Astrocyte of the spinal cord (primary cell): Measurements from ENCODE around the gene MFN1.

Source experiments
- DNase-seq: peaks from one replicate; pipeline ENCODE4 v3.0.0; 2011; ENCODE audit warnings: low read depth, low spot score
- H3K4me3 ChIP-seq: 2 replicates; pipeline ENCODE4 v1.5.1; 2011; ENCODE audit warnings: low read depth, mild to moderate bottlenecking, low read length, moderate library complexity
- CTCF ChIP-seq: IDR thresholded peaks from 2 replicates; pipeline ENCODE4 v1.5.1; 2012; ENCODE audit warnings: low read depth, mild to moderate bottlenecking, low read length, inconsistent platforms
- in situ Hi-C: cut with HindIII; loops from 2 replicates; pipeline ENCODE4 v1.10.0; 2017; ENCODE audit warnings: low sequenced_read_pairs

MFN1 gene

GRCh38 chr3:179322286-179323196 lies 25.0 kb upstream of the MFN1 start, which contains the start of gene ZNF639:
Gene ZNF639, plus strand, starts transcription at chr3:179323031. Its CDS starts 5,263 bp downstream, at chr3:179328294.
- in situ Hi-C loops = loop anchor here (25.0 kb wide), 1 partner anchor 185 kb away; the partner anchor contains the start of gene PIK3CA
- TF ChIP-seq CTCF = peak; percentile 71
- peak; percentile 86 for DNase-seq
- H3K4me3 ChIP-seq = peak within 1 kb of the TSS; percentile 88

DNA sequence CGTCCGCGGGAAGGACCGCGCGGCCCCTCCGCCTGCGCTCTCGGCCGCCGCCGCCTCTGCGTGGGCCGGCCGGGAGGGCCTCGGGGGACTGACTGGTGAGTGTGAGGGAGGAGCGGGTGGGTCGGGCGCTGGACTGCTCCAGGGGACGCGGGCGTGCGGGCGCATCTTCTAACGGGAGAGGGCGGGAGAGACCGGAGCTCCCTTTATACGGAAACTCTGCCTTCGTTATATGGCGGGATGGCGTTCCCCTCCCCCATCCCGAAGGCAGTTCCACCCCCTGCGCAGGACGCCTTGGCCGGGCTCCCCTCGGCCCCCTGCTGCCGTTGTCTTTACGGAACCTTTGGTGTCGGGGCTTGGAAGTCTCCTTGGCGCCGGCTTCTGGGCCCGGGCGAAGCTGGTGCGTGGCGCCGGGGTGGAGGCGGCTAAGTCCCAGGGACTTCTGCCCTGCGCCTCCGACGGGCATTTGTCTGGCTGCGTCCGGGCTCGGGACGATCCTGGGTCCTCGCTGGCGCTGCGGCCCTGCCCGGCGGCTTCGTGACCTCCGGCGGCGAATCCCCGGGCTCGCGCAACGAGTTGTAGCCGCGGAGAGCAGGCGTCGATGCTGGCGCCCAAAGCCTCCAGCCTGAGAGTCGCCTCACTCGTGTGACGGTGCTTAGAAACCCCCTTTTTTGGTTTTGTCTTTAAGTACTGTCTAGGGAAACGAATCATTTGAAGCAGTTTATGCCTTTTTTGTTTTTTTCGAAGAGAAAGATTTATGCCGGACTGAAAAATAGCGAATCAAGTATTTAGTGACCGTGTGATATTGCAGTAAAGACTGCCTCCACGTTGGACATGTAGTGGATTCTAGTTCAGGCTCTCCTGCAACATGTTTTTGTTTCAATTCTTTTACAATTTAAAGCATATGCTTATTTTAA lies 24.1 kb upstream of the MFN1 start:
- in situ Hi-C loops = loop anchor here (25.0 kb wide), 1 partner anchor 186 kb away; the partner anchor contains the start of gene PIK3CA

GRCh38 chr3:179324270-179324754 lies 23.2 kb upstream of the MFN1 start:
- H3K4me3 ChIP-seq = peak overlapping the region; percentile 88
- DNase-seq = peak; percentile 52
- in situ Hi-C loops = loop anchor here (25.0 kb wide), 1 partner anchor 187 kb away; the partner anchor contains the start of gene PIK3CA
- no peak for TF ChIP-seq CTCF

More for the DNA sequence above, 24.1 kb upstream of the MFN1 start:
- peak overlapping the region; percentile 88 for H3K4me3 ChIP-seq
- DNase-seq = peak; percentile 71
- no peak for TF ChIP-seq CTCF

DNA sequence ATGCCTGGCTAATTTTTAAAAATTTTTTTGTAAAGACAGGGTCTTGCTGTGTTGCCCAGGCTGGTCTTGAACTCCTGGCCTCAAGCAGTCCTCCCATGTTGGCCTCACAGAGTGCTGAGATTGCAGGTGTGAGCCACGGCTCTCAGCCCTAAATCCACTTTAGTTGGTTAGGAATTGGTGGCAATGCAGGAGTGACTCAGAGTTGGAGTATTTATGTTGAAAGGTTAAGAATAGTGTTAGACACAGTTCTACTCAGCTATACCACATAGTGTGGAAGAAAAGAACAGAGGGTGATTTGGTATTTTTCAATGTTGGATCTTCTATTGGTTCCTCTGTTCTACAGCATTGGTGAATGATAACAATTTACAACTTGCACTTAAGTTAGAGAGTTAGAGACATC lies 17.1 kb upstream of the MFN1 start:
- TF ChIP-seq CTCF = no peak
- in situ Hi-C loops = no loop called here
- no peak overlapping the region for H3K4me3 ChIP-seq
- DNase-seq = no peak

- no peak for DNase-seq
- H3K4me3 ChIP-seq = no peak overlapping the region
- TF ChIP-seq CTCF = no peak
- in situ Hi-C loops = no loop called here
These were observed 15.3 kb upstream of the MFN1 start for GRCh38 chr3:179332240-179332639.

DNA sequence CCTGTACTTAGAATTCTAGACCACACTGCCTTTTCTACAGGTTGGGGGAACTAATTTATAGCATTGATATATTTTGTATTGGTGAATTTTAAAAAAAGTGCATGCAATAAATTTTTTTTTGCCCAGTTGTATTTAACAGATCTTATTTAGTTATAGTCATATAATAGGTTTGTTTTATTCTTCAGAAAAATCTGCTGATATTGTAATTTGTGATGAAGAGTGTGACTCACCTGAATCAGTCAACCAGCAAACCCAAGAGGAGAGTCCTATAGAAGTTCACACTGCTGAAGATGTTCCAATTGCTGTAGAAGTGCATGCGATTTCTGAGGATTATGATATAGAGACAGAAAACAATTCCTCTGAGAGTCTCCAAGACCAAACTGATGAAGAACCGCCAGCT lies 14.4 kb upstream of the MFN1 start:
- no peak for DNase-seq
- no peak overlapping the region for H3K4me3 ChIP-seq
- in situ Hi-C loops = no loop called here
- no peak for TF ChIP-seq CTCF
